HepG2 (cell line): ENCODE data around the gene KCNQ2. TPM values are rescaled to one million over a fixed set of nuclear protein-coding genes. Genes with fewer than 3 reads are reported as not detected.

Experiments
- FLYWCH1 ChIP-seq: sonication (generic); formaldehyde crosslinking; IDR thresholded peaks from 2 replicates; pipeline ENCODE4 v1.8.1; 2023; ENCODE audit warnings: mild to moderate bottlenecking, missing genetic modification reagents
- FOXK1 ChIP-seq: sonication (generic); formaldehyde crosslinking; IDR thresholded peaks from 2 replicates; pipeline ENCODE4 v1.4.0; 2020; ENCODE audit warnings: low read depth, missing genetic modification reagents, borderline replicate concordance
- HNF4G ChIP-seq, 2 experiments: sonication (generic) in 1 of 2; formaldehyde crosslinking in 1 of 2; IDR thresholded peaks; 2 replicates each; pipeline versions ENCODE4 v1.4.0 to v1.6.1; 2011 to 2020; ENCODE audit warnings: borderline replicate concordance in 2 of 2, low read depth in 2 of 2, mild to moderate bottlenecking in 2 of 2, low read length in 1 of 2, missing genetic modification reagents in 1 of 2, moderate library complexity in 1 of 2
- HOXA3 ChIP-seq: sonication (generic); formaldehyde crosslinking; IDR thresholded peaks from 2 replicates; pipeline ENCODE4 v1.5.0; 2020; ENCODE audit warnings: missing genetic modification reagents
- ISX ChIP-seq: sonication (generic); formaldehyde crosslinking; conservative IDR thresholded peaks from 2 replicates; pipeline ENCODE4 v1.5.0; 2020; ENCODE audit warnings: missing genetic modification reagents
- JUN ChIP-seq: sonication (generic); formaldehyde crosslinking; IDR thresholded peaks from 2 replicates; pipeline ENCODE4 v1.4.0; 2020; ENCODE audit warnings: mild to moderate bottlenecking, missing genetic modification reagents
- NCOR1 ChIP-seq: fragments of 200-600 bp; sonication (generic); IDR thresholded peaks from 2 replicates; pipeline ENCODE4 v1.7.0; 2017; ENCODE audit warnings: antibody characterized with exemption, low read length, borderline replicate concordance
- NR2F6 ChIP-seq, 2 experiments: IDR thresholded peaks; 2 replicates each; pipeline ENCODE4 v1.6.1; 2016; ENCODE audit warnings: antibody characterized with exemption in 1 of 2, mild to moderate bottlenecking in 1 of 2
- PAF1 ChIP-seq: IDR thresholded peaks from 2 replicates; pipeline ENCODE4 v1.6.1; 2016; ENCODE audit warnings: missing genetic modification reagents, missing compliant biosample characterization
- SETDB1 ChIP-seq: sonication (generic); formaldehyde crosslinking; IDR thresholded peaks from 2 replicates; pipeline ENCODE4 v1.5.1; 2020; ENCODE audit warnings: missing genetic modification reagents, mild to moderate bottlenecking, borderline replicate concordance
- TBL1XR1 ChIP-seq: fragments of 150-350 bp; IDR thresholded peaks from 2 replicates; pipeline ENCODE4 v1.6.1; 2014; ENCODE audit warnings: borderline replicate concordance, low read length; ENCODE audit not compliant: partially characterized antibody
- YEATS4 ChIP-seq: sonication (generic); formaldehyde crosslinking; IDR thresholded peaks from 2 replicates; pipeline ENCODE4 v1.4.0; 2020; ENCODE audit warnings: missing genetic modification reagents, borderline replicate concordance
- ZBTB3 ChIP-seq: sonication (generic); formaldehyde crosslinking; IDR thresholded peaks from 2 replicates; pipeline ENCODE4 v1.4.0; 2020; ENCODE audit warnings: low read depth, mild to moderate bottlenecking, moderate library complexity, missing genetic modification reagents, borderline replicate concordance
- ZMYM3 ChIP-seq: sonication (generic); formaldehyde crosslinking; IDR thresholded peaks from 2 replicates; pipeline ENCODE4 v1.5.1; 2020; ENCODE audit warnings: mild to moderate bottlenecking, missing genetic modification reagents
- ZNF234 ChIP-seq: sonication (generic); formaldehyde crosslinking; conservative IDR thresholded peaks from 2 replicates; pipeline ENCODE4 v1.5.1; 2020; ENCODE audit warnings: mild to moderate bottlenecking, missing genetic modification reagents
- ZNF549 ChIP-seq: sonication (generic); formaldehyde crosslinking; IDR thresholded peaks from 2 replicates; pipeline ENCODE4 v1.5.0; 2020; ENCODE audit warnings: missing genetic modification reagents
- ZNF550 ChIP-seq: sonication (generic); formaldehyde crosslinking; IDR thresholded peaks from 2 replicates; pipeline ENCODE4 v1.4.0; 2020; ENCODE audit warnings: mild to moderate bottlenecking, missing genetic modification reagents, borderline replicate concordance
- ZNF749 ChIP-seq: sonication (generic); formaldehyde crosslinking; IDR thresholded peaks from 2 replicates; pipeline ENCODE4 v1.8.0; 2022; ENCODE audit warnings: mild to moderate bottlenecking, missing genetic modification reagents, moderate library complexity, borderline replicate concordance
- ZNF792 ChIP-seq: IDR thresholded peaks from 2 replicates; pipeline ENCODE4 v1.6.1; 2016
- polyA plus RNA-seq, 8 experiments: library from polyadenylated mRNA; depleted of rRNA in 3 of 8; stranded (reverse) in 7 of 8; unstranded in 1 of 8; fragments of >200 nt; fragmentation: Illumina TruSeq in 4 of 8; extraction: Trizol in 4 of 8; gene quantifications; 2 replicates each; pipeline versions ENCODE4 v1.2.1 to v1.2.3, GENCODE V29; 2011 to 2016; ENCODE audit warnings: low read depth in 4 of 8, missing spikeins in 1 of 8, mixed read lengths in 1 of 8; ENCODE audit not compliant: insufficient read depth in 1 of 8
- total RNA-seq, 5 experiments: library from RNA; depleted of rRNA; stranded (reverse); fragments of >200 nt; fragmentation: Illumina TruSeq; extraction: Trizol; gene quantifications; 2 replicates each; pipeline ENCODE4 v1.2.3, GENCODE V29; 2016; ENCODE audit warnings: low read depth in 1 of 5
- TF ChIP-seq, protein P1 (sequence below): sonication (generic); formaldehyde crosslinking; IDR thresholded peaks from 2 replicates; pipeline ENCODE4 v1.4.0; 2020; ENCODE audit warnings: missing genetic modification reagents, borderline replicate concordance
- TF ChIP-seq, protein P2 (sequence below): sonication (generic); formaldehyde crosslinking; IDR thresholded peaks from 2 replicates; pipeline ENCODE4 v1.4.0; 2020; ENCODE audit warnings: missing genetic modification reagents
- TF ChIP-seq, protein P3 (sequence below): IDR thresholded peaks from 2 replicates; pipeline ENCODE4 v1.6.1; 2016; ENCODE audit warnings: missing biosample characterization, missing genetic modification reagents, low read depth

KCNQ2 gene
- total and polyA plus RNA-seq, 2 of the 13 experiments (the other 11 are each of a cell fraction or from before 2014, with no cell fraction given) = not detected

DNA sequence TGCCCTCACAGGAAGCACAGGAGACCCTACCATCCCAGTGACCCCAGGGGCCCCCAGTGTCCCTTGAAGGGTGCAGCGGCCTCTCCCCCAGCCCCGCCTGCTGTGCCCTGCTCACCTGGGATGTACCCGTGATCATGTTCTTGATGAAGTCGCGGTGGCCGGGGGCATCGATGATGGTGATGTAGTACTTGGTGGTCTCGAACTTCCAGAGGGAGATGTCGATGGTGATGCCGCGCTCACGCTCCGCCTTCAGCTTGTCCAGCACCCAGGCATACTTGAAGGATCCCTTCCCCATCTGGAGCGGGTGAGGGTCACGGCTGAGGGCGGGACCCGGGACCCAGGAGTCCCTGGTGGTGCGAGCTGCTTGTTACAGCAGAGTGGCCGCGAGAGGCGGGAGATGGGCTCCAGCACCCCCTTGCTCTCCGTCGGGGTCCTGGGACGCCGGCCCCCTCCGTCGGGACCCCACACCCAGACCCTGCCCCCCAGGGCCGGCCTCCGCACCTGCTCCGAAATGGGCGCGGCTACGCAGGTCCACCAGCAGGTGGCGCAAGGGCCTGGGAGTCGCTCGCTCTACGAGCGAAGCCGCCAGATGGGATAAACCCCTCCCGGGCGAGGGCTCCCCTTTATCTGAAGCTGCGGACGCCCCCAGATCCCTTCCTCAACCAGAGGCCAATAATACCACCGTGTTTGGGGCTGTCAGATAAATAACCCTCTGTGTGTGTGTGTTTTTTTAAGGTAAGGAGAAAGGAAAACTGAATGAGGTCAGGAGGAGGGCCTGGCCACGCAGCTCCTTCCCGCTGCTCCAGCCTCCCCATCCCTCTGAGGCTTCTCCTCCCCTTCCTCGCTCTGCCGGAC is 23.5 kb upstream of the KCNQ2 start (continued):
- TF ChIP-seq, protein P1, sequence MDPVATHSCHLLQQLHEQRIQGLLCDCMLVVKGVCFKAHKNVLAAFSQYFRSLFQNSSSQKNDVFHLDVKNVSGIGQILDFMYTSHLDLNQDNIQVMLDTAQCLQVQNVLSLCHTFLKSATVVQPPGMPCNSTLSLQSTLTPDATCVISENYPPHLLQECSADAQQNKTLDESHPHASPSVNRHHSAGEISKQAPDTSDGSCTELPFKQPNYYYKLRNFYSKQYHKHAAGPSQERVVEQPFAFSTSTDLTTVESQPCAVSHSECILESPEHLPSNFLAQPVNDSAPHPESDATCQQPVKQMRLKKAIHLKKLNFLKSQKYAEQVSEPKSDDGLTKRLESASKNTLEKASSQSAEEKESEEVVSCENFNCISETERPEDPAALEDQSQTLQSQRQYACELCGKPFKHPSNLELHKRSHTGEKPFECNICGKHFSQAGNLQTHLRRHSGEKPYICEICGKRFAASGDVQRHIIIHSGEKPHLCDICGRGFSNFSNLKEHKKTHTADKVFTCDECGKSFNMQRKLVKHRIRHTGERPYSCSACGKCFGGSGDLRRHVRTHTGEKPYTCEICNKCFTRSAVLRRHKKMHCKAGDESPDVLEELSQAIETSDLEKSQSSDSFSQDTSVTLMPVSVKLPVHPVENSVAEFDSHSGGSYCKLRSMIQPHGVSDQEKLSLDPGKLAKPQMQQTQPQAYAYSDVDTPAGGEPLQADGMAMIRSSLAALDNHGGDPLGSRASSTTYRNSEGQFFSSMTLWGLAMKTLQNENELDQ (CRISPR knock-in tag) = no peak
- TF ChIP-seq ZBTB3 (CRISPR knock-in tag) (no peak), FOXK1 (CRISPR knock-in tag) (no peak), PAF1 (no peak), JUN (CRISPR knock-in tag) (no peak), HNF4G (IDR thresholded peaks at IDR 0.05; ENCODE audit: borderline replicate concordance, low read depth, low read length) (no peak), HNF4G (CRISPR knock-in tag; IDR thresholded peaks at IDR 0.05; ENCODE audit: borderline replicate concordance, low read depth) (no peak), ZNF749 (CRISPR knock-in tag) (no peak), ISX (CRISPR knock-in tag) (no peak), ZNF549 (CRISPR knock-in tag) (no peak), FLYWCH1 (CRISPR knock-in tag) (no peak), ZNF234 (no peak), NCOR1 (no peak), TBL1XR1 (no peak), ZMYM3 (CRISPR knock-in tag) (no peak), NR2F6 (IDR thresholded peaks at IDR 0.05) (no peak), NR2F6 (CRISPR knock-in tag; IDR thresholded peaks at IDR 0.05) (no peak), ZNF792 (CRISPR knock-in tag) (no peak), SETDB1 (CRISPR knock-in tag) (no peak), YEATS4 (CRISPR knock-in tag) (no peak), HOXA3 (CRISPR knock-in tag) (no peak), ZNF550 (CRISPR knock-in tag) (no peak)
- TF ChIP-seq, protein P2, sequence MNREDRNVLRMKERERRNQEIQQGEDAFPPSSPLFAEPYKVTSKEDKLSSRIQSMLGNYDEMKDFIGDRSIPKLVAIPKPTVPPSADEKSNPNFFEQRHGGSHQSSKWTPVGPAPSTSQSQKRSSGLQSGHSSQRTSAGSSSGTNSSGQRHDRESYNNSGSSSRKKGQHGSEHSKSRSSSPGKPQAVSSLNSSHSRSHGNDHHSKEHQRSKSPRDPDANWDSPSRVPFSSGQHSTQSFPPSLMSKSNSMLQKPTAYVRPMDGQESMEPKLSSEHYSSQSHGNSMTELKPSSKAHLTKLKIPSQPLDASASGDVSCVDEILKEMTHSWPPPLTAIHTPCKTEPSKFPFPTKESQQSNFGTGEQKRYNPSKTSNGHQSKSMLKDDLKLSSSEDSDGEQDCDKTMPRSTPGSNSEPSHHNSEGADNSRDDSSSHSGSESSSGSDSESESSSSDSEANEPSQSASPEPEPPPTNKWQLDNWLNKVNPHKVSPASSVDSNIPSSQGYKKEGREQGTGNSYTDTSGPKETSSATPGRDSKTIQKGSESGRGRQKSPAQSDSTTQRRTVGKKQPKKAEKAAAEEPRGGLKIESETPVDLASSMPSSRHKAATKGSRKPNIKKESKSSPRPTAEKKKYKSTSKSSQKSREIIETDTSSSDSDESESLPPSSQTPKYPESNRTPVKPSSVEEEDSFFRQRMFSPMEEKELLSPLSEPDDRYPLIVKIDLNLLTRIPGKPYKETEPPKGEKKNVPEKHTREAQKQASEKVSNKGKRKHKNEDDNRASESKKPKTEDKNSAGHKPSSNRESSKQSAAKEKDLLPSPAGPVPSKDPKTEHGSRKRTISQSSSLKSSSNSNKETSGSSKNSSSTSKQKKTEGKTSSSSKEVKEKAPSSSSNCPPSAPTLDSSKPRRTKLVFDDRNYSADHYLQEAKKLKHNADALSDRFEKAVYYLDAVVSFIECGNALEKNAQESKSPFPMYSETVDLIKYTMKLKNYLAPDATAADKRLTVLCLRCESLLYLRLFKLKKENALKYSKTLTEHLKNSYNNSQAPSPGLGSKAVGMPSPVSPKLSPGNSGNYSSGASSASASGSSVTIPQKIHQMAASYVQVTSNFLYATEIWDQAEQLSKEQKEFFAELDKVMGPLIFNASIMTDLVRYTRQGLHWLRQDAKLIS (CRISPR knock-in tag) = no peak
- TF ChIP-seq, protein P3, sequence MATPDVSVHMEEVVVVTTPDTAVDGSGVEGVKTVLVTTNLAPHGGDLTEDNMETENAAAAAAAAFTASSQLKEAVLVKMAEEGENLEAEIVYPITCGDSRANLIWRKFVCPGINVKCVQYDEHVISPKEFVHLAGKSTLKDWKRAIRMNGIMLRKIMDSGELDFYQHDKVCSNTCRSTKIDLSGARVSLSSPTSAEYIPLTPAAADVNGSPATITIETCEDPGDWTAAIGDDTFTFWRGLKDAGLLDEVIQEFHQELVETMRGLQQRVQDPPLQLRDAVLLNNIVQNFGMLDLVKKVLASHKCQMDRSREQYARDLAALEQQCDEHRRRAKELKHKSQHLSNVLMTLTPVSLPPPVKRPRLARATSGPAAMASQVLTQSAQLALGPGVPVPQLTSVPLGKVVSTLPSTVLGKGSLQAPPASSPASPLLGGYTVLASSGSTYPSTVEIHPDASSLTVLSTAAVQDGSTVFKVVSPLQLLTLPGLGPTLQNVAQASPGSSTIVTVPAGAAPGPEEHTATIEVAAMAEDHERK (CRISPR knock-in tag) = no peak
